ENCODE data around the gene LPCAT2.

DNA sequence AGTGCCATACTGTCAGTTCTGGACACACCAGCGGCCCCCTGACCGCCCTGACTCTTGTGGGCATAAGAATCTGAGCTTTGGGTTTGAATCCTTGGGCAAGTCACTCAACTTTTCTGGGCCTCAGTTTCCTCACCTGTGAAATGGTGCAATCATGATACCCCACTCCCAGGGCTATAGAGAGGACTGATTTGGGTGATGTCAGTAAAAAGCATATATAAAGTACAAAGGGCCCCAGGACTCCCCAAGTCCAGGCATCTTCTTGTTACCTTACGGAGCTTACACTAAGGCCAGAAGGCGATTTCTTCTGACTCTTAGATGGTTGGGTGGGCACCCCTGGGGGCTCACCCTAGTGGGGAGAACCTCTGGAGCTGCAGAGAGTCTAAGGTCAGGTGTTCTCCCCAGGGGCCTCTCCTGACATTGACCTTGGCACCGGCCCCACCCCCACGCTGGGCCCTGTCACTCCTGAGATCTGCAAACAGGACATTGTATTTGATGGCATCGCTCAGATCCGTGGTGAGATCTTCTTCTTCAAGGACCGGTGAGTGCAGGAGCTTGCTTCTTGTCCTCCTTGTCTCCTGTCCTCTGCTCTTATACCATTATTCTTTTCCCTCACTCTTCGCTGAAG, 16.0 kb upstream of the LPCAT2 start:
- TF ChIP-seq, protein P1, sequence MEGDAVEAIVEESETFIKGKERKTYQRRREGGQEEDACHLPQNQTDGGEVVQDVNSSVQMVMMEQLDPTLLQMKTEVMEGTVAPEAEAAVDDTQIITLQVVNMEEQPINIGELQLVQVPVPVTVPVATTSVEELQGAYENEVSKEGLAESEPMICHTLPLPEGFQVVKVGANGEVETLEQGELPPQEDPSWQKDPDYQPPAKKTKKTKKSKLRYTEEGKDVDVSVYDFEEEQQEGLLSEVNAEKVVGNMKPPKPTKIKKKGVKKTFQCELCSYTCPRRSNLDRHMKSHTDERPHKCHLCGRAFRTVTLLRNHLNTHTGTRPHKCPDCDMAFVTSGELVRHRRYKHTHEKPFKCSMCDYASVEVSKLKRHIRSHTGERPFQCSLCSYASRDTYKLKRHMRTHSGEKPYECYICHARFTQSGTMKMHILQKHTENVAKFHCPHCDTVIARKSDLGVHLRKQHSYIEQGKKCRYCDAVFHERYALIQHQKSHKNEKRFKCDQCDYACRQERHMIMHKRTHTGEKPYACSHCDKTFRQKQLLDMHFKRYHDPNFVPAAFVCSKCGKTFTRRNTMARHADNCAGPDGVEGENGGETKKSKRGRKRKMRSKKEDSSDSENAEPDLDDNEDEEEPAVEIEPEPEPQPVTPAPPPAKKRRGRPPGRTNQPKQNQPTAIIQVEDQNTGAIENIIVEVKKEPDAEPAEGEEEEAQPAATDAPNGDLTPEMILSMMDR (IDR thresholded peaks at IDR 0.05; ENCODE audit: insufficient read depth, low read depth, low read length): no peak
- no peak for TF ChIP-seq EZH2 (IDR thresholded peaks at IDR 0.05; ENCODE audit: insufficient read depth, low read length)
